OCI-LY3 (cell line): ENCODE data around the gene ECM2.

Experiments used
- H2AFZ ChIP-seq: fragments of 200-600, 300-600 bp; shearing (Covaris generic); 2 replicates; pipeline ENCODE4 v1.6.0; 2014; ENCODE audit warnings: antibody characterized with exemption, low read depth, low read length
- H3K27ac ChIP-seq: fragments of 200-600, 300-600 bp; sonication (generic); 2 replicates; pipeline ENCODE4 v1.5.1; 2014; ENCODE audit warnings: mild to moderate bottlenecking, low read length, moderate library complexity, mixed read lengths
- H3K27me3 ChIP-seq: fragments of 200-600, 300-600 bp; sonication (generic); 2 replicates; pipeline ENCODE4 v1.6.1; 2014; ENCODE audit warnings: low read depth, low read length, mixed read lengths
- H3K36me3 ChIP-seq: fragments of 200-600, 300-600 bp; sonication (generic); replicated peaks from 2 replicates; pipeline ENCODE3; 2014; ENCODE audit warnings: low read depth, low read length, mixed read lengths
- H3K4me1 ChIP-seq: fragments of 300-600, 200-600 bp; sonication (generic); 2 replicates; pipeline ENCODE4 v1.6.1; 2014; ENCODE audit warnings: low read length, mixed read lengths
- H3K4me2 ChIP-seq: fragments of 200-600, 300-600 bp; sonication (generic); 2 replicates; pipeline ENCODE4 v1.6.1; 2014; ENCODE audit warnings: low read length, mixed read lengths
- H3K4me3 ChIP-seq: fragments of 300-600, 200-600 bp; sonication (generic); 2 replicates; pipeline ENCODE4 v1.5.1; 2014; ENCODE audit warnings: antibody characterized with exemption, mild to moderate bottlenecking, low read length, moderate library complexity
- H3K79me2 ChIP-seq: fragments of 300-600, 200-600 bp; shearing (Covaris generic); 2 replicates; pipeline ENCODE4 v1.6.1; 2014; ENCODE audit warnings: mild to moderate bottlenecking, low read length, mixed read lengths
- H3K9ac ChIP-seq: fragments of 300-600, 200-600 bp; shearing (Covaris generic); 2 replicates; pipeline ENCODE4 v1.6.0; 2014; ENCODE audit warnings: mild to moderate bottlenecking, low read length, moderate library complexity
- H3K9me3 ChIP-seq: fragments of 200-600, 300-600 bp; shearing (Covaris generic); 2 replicates; pipeline ENCODE4 v1.6.1; 2014; ENCODE audit warnings: low read length, mixed read lengths; ENCODE audit not compliant: insufficient read depth
- H4K20me1 ChIP-seq: fragments of 200-600, 300-600 bp; sonication (generic); 2 replicates; pipeline ENCODE4 v1.6.1; 2016; ENCODE audit warnings: low read length, mixed read lengths; ENCODE audit not compliant: insufficient read depth
- CTCF ChIP-seq: fragments of 200-600, 300-600 bp; sonication (generic); IDR thresholded peaks from 2 replicates; pipeline ENCODE4 v1.5.1; 2014; ENCODE audit warnings: antibody characterized with exemption, low read length, low read depth
- EZH2phosphoT487 ChIP-seq: fragments of 200-600 bp; shearing (Covaris generic); IDR thresholded peaks from 2 replicates; pipeline ENCODE4 v1.6.1; 2018; ENCODE audit warnings: antibody characterized with exemption, mixed run types, low read depth

ECM2 gene

GRCh38 chr9:92534204-92534603 is 1.6 kb downstream of the ECM2 start:
- Histone ChIP-seq H2AFZ (no peak overlapping the region), H3K36me3 (peaks cover 10% of the 10 kb centered on the region), H4K20me1 (no peaks in the 10 kb centered on the region), H3K4me3 (peak overlapping the region; percentile 68), H3K9me3 (peaks cover 4% of the 10 kb centered on the region; the same call in 1 of the 2 replicates), H3K79me2 (peaks cover 5% of the 10 kb centered on the region; the same call in 1 of the 2 replicates), H3K27me3 (no peaks in the 10 kb centered on the region), H3K4me2 (peak overlapping the region; percentile 91), H3K27ac (peak overlapping the region; percentile 97), H3K9ac (peak overlapping the region; percentile 59), H3K4me1 (peaks cover 43% of the 10 kb centered on the region)
- TF ChIP-seq EZH2phosphoT487, result no peak
- TF ChIP-seq CTCF, result no peak

GRCh38 chr9:92530893-92531292 is 4.9 kb downstream of the ECM2 start:
- Histone ChIP-seq H2AFZ (no peak overlapping the region), H3K9ac (no peak overlapping the region), H3K36me3 (peaks cover 10% of the 10 kb centered on the region), H3K4me1 (peaks cover 25% of the 10 kb centered on the region), H3K79me2 (0 out of 2 replicates have a peak, but pooled peaks cover 2% of the 10 kb centered on the region), H3K27me3 (no peaks in the 10 kb centered on the region), H3K27ac (no peak overlapping the region), H4K20me1 (no peaks in the 10 kb centered on the region), H3K4me3 (no peak overlapping the region), H3K9me3 (peaks cover 4% of the 10 kb centered on the region; the same call in 1 of the 2 replicates), H3K4me2 (no peak overlapping the region)
- TF ChIP-seq CTCF (no peak), EZH2phosphoT487 (no peak)

DNA sequence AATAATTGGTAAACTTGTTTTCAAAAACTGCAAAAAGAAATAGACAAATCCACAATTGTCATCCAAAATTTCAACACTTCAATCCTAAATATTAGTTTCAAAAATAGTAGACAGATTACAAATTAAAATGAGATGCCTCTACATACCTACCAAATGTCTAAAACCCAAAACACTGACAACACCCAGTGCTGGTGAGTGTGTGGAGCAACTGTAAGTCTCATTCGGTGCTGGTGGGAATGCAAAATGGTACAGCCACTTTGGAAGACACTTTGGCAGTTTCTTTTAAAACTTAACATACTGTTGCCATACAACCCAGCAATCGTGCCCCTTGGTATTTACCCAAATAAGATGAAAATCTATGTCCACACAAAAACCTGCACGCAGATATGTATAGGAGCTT is 6.7 kb downstream of the ECM2 start:
- H3K27ac ChIP-seq, result no peak overlapping the region
- no peak overlapping the region for H3K4me3 ChIP-seq
- H3K36me3 ChIP-seq, result peaks cover 10% of the 10 kb centered on the region
- no peaks in the 10 kb centered on the region for H4K20me1 ChIP-seq
- H3K79me2 ChIP-seq, result 0 out of 2 replicates have a peak, but pooled peaks cover 2% of the 10 kb centered on the region
- H3K4me2 ChIP-seq, result no peak overlapping the region
- peaks cover 9% of the 10 kb centered on the region for H3K4me1 ChIP-seq
- no peak for TF ChIP-seq CTCF
- no peak for TF ChIP-seq EZH2phosphoT487
- no peak overlapping the region for H2AFZ ChIP-seq
- peaks cover 4% of the 10 kb centered on the region; the same call in 1 of the 2 replicates for H3K9me3 ChIP-seq
- H3K9ac ChIP-seq, result no peak overlapping the region
- H3K27me3 ChIP-seq, result no peaks in the 10 kb centered on the region

GRCh38 chr9:92528522-92528849 is 7.3 kb downstream of the ECM2 start:
- H3K9ac ChIP-seq, result no peak overlapping the region
- H3K27ac ChIP-seq, result no peak overlapping the region
- no peaks in the 10 kb centered on the region for H4K20me1 ChIP-seq
- H3K79me2 ChIP-seq, result 0 out of 2 replicates have a peak, but pooled peaks cover 2% of the 10 kb centered on the region
- no peak overlapping the region for H2AFZ ChIP-seq
- peaks cover 3% of the 10 kb centered on the region for H3K4me1 ChIP-seq
- peaks cover 8% of the 10 kb centered on the region for H3K36me3 ChIP-seq
- no peak overlapping the region for H3K4me2 ChIP-seq
- no peak overlapping the region for H3K4me3 ChIP-seq
- TF ChIP-seq CTCF (no peak), EZH2phosphoT487 (no peak)
- peaks cover 2% of the 10 kb centered on the region; the same call in 1 of the 2 replicates for H3K9me3 ChIP-seq
- no peaks in the 10 kb centered on the region for H3K27me3 ChIP-seq
